Brain microvascular endothelial cell (primary cell): ENCODE data around the gene SLC24A3.
A peak's percentile ranks its signal among the peaks of the same experiment; 100 is the strongest.

ENCODE experiments used
- DNase-seq: peaks from one replicate; pipeline ENCODE4 v3.0.0-alpha.2; 2020
- H3K27ac ChIP-seq: fragments of 250-450 bp; sonication (Bioruptor Pico); 2 replicates; pipeline ENCODE4 v1.5.1; 2020; ENCODE audit warnings: mild to moderate bottlenecking, moderate library complexity
- H3K27me3 ChIP-seq: fragments of 250-450 bp; sonication (Bioruptor Pico); replicated peaks from 2 replicates; pipeline ENCODE4 v1.5.1; 2020; ENCODE audit warnings: mild to moderate bottlenecking
- H3K36me3 ChIP-seq: fragments of 250-450 bp; sonication (Bioruptor Pico); replicated peaks from 2 replicates; pipeline ENCODE4 v1.5.1; 2020; ENCODE audit warnings: mild to moderate bottlenecking
- H3K4me3 ChIP-seq: 2 replicates; pipeline ENCODE4 v1.5.1; 2011; ENCODE audit warnings: low read depth, mild to moderate bottlenecking, control low read depth, low read length, moderate library complexity
- in situ Hi-C: cut with HindIII; loops from 2 replicates; pipeline ENCODE4 v1.10.0; 2017; ENCODE audit warnings: low sequenced_read_pairs, low pct_ligation_motif_present
- TF ChIP-seq, protein P1 (sequence below): IDR thresholded peaks from 2 replicates; pipeline ENCODE4 v1.5.1; 2011; ENCODE audit warnings: low read depth, mild to moderate bottlenecking, moderate library complexity, low read length, control low read depth, inconsistent platforms; ENCODE audit errors: missing control alignments

SLC24A3 gene

DNA sequence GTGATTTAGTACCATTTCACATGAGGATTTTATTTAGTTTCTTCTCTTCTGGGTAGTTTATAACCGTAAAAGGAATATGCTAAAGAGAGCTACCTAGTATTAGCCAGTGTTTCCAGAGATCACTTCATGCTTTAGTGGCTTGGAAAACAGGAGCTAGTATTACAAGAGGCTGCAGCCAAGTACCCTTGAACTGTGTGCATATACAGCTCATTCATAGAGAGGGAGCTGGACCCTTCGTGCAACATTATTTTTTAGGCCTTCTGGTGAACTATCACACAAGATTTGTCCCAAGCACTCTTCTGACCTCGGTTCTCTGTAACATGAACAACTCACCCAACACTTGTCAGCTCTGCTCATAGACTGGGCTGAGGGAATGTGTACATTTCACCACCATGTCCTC lies 470.7 kb downstream of the SLC24A3 start:
- no peaks in the 10 kb centered on the region for H3K27me3 ChIP-seq
- no peak overlapping the region for H3K4me3 ChIP-seq
- H3K27ac ChIP-seq, result no peak overlapping the region
- TF ChIP-seq, protein P1, sequence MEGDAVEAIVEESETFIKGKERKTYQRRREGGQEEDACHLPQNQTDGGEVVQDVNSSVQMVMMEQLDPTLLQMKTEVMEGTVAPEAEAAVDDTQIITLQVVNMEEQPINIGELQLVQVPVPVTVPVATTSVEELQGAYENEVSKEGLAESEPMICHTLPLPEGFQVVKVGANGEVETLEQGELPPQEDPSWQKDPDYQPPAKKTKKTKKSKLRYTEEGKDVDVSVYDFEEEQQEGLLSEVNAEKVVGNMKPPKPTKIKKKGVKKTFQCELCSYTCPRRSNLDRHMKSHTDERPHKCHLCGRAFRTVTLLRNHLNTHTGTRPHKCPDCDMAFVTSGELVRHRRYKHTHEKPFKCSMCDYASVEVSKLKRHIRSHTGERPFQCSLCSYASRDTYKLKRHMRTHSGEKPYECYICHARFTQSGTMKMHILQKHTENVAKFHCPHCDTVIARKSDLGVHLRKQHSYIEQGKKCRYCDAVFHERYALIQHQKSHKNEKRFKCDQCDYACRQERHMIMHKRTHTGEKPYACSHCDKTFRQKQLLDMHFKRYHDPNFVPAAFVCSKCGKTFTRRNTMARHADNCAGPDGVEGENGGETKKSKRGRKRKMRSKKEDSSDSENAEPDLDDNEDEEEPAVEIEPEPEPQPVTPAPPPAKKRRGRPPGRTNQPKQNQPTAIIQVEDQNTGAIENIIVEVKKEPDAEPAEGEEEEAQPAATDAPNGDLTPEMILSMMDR, result no peak
- in situ Hi-C loops, result loop anchor here (25.0 kb wide), 1 partner anchor 304 kb away; no protein-coding TSS in a partner anchor
- no peak for DNase-seq
- no peaks in the 10 kb centered on the region for H3K36me3 ChIP-seq

DNA sequence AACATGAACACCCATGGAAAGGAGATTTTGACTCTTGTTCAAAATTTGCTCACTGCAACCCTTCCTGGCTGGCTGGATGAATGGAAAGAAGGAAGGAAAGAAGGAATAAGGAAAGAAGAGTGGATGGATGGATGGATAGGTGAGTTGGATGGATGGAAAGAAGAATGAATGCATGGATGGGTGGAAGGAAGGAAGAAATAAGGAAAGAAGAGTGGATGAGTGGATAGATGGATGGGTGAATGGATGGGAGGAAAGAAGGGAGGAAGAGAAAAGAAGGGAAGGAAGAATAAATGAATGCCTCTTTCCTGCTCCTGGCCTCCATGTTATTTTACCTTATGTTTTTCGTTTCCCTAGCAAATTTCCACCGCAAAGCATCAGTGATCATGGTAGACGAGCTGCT lies 471.4 kb downstream of the SLC24A3 start:
- in situ Hi-C loops, result loop anchor here (25.0 kb wide), 1 partner anchor 303 kb away; no protein-coding TSS in a partner anchor
- DNase-seq, result no peak
- Histone ChIP-seq H3K36me3 (no peaks in the 10 kb centered on the region), H3K27me3 (no peaks in the 10 kb centered on the region), H3K27ac (no peak overlapping the region), H3K4me3 (no peak overlapping the region)
- TF ChIP-seq, protein P1, result no peak

DNA sequence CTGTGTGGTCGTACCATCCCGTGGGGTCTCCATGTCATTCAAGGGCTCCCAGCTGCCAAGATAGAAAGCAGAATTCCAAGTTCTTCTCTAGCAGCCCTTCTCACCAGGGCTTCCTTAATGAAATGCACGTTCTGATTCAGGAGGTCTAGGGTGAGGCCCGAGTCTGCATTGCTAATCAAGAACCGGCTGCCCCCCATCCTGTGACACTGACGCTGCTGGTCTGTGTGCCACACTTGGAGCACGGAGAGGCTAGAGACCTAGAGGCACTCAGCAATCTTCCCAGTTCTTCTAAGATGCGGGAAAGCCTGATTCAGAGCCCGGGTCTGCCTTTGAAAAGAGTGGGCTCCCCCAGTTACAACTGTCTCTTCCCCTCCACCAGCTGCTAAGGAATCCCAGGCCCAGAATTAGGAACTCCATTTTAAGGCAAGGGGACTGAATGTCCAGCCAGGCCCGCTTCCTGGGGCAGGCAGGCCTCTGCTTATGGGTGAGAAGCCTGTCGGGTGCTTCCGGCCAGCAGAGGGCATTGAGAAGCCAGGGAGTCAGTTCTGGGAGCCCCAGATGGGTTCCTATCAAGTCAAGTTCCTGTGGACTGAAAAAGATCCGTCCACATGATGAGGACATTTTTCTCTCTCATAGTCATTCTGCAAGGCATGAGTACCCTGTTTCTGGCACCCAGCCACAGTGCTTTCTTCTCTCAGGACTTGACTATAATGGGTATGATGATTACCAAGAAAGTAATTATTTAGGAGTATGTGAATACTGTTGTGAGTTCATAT lies 475.8 kb downstream of the SLC24A3 start:
- DNase-seq, result peak; percentile 90
- TF ChIP-seq, protein P1, result peak; percentile 84
- in situ Hi-C loops, result loop anchor here (25.0 kb wide), 1 partner anchor 299 kb away; no protein-coding TSS in a partner anchor
- H3K27me3 ChIP-seq, result no peaks in the 10 kb centered on the region
- no peak overlapping the region for H3K27ac ChIP-seq
- H3K36me3 ChIP-seq, result no peaks in the 10 kb centered on the region
- no peak overlapping the region for H3K4me3 ChIP-seq

DNA sequence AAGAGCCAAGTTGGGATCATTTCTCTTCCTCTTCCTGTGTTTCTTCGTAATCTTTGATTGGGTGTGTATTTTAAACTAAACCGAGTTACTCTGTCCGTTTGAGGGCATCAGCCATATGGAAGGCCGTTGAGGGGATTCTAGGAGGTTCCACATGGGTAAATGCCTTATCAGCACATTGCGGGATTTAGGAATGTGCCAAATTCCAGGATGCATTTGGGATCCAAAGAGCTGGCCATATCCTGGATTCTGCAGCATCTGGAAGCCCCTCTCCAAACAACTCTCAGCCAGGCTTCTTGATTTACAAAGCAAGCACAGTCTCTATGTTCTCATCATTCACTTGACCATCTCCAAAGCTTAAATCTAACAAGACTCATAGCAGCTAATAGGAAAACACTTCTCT lies 478.0 kb downstream of the SLC24A3 start:
- TF ChIP-seq, protein P1, result no peak
- in situ Hi-C loops, result loop anchor here (25.0 kb wide), 1 partner anchor 297 kb away; no protein-coding TSS in a partner anchor
- no peak for DNase-seq
- H3K36me3 ChIP-seq, result no peaks in the 10 kb centered on the region
- no peak overlapping the region for H3K27ac ChIP-seq
- no peak overlapping the region for H3K4me3 ChIP-seq
- H3K27me3 ChIP-seq, result no peaks in the 10 kb centered on the region

DNA sequence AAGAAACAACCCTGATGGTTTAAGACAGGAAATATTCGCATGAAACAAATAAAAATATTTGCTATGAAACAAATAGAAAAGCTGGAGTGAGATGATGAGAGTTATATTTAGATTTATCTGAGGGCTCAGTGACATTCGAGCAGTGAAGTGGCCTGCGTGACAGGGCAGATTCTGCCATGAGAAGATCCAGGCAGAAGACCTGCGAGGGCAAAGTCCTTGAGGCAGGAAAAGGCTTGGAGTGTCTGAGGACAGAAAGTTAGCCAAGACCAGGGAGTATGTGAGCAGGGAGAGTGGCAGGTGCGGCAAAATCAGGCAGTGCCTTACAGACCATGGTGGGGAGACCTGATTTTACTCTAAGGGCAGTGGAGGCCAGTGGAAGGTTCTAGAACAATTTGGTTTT lies 478.7 kb downstream of the SLC24A3 start:
- no peak for DNase-seq
- no peaks in the 10 kb centered on the region for H3K27me3 ChIP-seq
- no peak overlapping the region for H3K27ac ChIP-seq
- TF ChIP-seq, protein P1, result no peak
- H3K4me3 ChIP-seq, result no peak overlapping the region
- no peaks in the 10 kb centered on the region for H3K36me3 ChIP-seq
- in situ Hi-C loops, result loop anchor here (25.0 kb wide), 1 partner anchor 296 kb away; no protein-coding TSS in a partner anchor
